B cell (primary cell): ENCODE results near the gene RPIA.

Experiments
- EZH2 ChIP-seq: IDR thresholded peaks from 2 replicates; pipeline ENCODE4 v1.6.1; 2012; ENCODE audit warnings: borderline replicate concordance, low read depth, mild to moderate bottlenecking, moderate library complexity, low read length; ENCODE audit not compliant: insufficient read depth, poor library complexity, severe bottlenecking
- TF ChIP-seq, protein P1 (sequence below): fragments of 200-600 bp; IDR thresholded peaks from one replicate; pipeline ENCODE4 v1.8.0; 2022; ENCODE audit warnings: antibody characterized with exemption, mild to moderate bottlenecking

DNA sequence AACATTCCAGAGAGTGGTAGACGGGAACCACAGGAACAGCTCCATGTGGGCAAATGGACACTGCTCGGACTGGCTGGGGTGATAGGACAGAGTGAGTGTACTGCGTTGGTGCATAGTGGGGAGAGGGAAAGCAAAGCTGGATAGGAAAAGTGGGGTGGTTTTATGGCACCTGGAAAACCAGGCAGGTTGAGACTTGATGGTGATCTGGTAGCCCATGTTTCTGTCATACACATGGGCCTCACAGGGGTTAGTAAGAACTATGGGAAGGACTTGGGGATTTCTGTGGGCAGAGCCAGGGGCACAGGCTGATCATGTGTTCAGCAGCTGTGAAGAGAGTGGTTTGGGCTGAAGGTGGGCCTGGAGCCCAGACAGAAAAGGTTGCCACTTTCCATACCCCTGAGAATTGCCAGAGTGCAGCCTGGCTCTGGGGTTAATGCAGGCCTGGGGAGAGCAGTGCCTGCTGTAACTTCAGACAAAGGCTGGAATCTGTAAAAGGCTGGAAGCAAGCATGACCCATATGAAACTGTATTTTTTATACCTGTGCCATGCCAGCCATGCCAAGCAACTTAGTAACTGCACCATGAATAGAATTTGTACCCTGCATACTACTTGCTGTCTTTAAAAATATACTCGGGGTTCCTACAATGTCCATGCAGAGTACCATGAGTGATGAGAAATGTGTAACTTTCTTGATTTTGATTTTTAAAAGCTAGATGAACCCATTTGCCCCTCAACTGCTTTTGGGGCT lies 41.9 kb downstream of the RPIA start:
- TF ChIP-seq, protein P1, sequence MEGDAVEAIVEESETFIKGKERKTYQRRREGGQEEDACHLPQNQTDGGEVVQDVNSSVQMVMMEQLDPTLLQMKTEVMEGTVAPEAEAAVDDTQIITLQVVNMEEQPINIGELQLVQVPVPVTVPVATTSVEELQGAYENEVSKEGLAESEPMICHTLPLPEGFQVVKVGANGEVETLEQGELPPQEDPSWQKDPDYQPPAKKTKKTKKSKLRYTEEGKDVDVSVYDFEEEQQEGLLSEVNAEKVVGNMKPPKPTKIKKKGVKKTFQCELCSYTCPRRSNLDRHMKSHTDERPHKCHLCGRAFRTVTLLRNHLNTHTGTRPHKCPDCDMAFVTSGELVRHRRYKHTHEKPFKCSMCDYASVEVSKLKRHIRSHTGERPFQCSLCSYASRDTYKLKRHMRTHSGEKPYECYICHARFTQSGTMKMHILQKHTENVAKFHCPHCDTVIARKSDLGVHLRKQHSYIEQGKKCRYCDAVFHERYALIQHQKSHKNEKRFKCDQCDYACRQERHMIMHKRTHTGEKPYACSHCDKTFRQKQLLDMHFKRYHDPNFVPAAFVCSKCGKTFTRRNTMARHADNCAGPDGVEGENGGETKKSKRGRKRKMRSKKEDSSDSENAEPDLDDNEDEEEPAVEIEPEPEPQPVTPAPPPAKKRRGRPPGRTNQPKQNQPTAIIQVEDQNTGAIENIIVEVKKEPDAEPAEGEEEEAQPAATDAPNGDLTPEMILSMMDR = no peak
- no peak for TF ChIP-seq EZH2
